ENCODE results near the gene ST6GALNAC3.

ST6GALNAC3 gene

GRCh38 chr1:76543495-76543894 lies 468.9 kb downstream of the ST6GALNAC3 start:
- Histone ChIP-seq H3K36me3 (ENCODE audit: insufficient read depth, low read depth, low read length) (no peaks in the 10 kb centered on the region), H3K4me3 (ENCODE audit: low read length) (no peak overlapping the region), H3K27me3 (ENCODE audit: insufficient read depth, low read length) (no peaks in the 10 kb centered on the region), H3K4me1 (ENCODE audit: insufficient read depth, low read length) (peaks cover 8% of the 10 kb centered on the region), H3K9ac (ENCODE audit: low read depth, low read length) (no peak overlapping the region), H3K27ac (ENCODE audit: low read length) (no peak overlapping the region), H3K9me3 (ENCODE audit: insufficient read depth, low read depth, low read length) (no peaks in the 10 kb centered on the region)

DNA sequence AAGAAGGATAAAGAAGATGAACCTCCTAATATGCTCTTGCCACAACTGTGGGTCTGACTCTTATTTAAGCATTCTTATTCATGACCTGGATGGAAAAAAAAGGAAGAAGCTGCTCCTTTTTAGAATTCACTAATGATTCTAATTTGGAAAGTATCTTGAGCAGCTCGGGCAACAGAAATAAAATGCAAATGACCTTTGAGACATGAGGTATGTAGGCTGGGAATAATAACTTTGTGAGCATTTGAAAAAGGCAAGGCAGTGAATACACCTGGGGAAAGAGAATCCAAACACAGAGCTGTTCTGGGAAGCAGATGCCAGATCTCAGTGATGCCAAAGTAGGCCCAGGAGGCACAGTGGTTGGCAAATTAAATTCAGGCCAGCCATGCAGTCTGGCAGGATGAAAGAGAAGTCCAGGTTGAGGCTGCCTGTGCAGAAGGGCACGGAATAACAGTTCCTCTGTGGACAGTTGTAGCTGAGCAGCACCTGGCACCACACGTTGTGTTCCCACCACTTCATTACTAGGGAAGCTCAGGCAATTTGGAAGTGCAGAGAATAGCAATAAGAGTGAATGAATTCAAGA lies 471.9 kb downstream of the ST6GALNAC3 start:
- Histone ChIP-seq H3K9ac (ENCODE audit: low read depth, low read length) (no peak overlapping the region), H3K27ac (ENCODE audit: low read length) (no peak overlapping the region), H3K9me3 (ENCODE audit: insufficient read depth, low read depth, low read length) (no peaks in the 10 kb centered on the region)

GRCh38 chr1:76547916-76548315 lies 473.4 kb downstream of the ST6GALNAC3 start:
- no peaks in the 10 kb centered on the region for H3K9me3 ChIP-seq (ENCODE audit: insufficient read depth, low read depth, low read length)
- H3K36me3 ChIP-seq (ENCODE audit: insufficient read depth, low read depth, low read length), result no peaks in the 10 kb centered on the region
- H3K27me3 ChIP-seq (ENCODE audit: insufficient read depth, low read length), result no peaks in the 10 kb centered on the region
- H3K27ac ChIP-seq (ENCODE audit: low read length), result no peak overlapping the region
- H3K4me3 ChIP-seq (ENCODE audit: low read length), result no peak overlapping the region
- no peak overlapping the region for H3K9ac ChIP-seq (ENCODE audit: low read depth, low read length)
- H3K4me1 ChIP-seq (ENCODE audit: insufficient read depth, low read length), result no peaks in the 10 kb centered on the region

More for the DNA sequence above, 471.9 kb downstream of the ST6GALNAC3 start:
- Histone ChIP-seq H3K4me3 (ENCODE audit: low read length) (no peak overlapping the region), H3K27me3 (ENCODE audit: insufficient read depth, low read length) (no peaks in the 10 kb centered on the region), H3K4me1 (ENCODE audit: insufficient read depth, low read length) (no peaks in the 10 kb centered on the region; the same call in 1 of the 2 replicates), H3K36me3 (ENCODE audit: insufficient read depth, low read depth, low read length) (no peaks in the 10 kb centered on the region)

GRCh38 chr1:76548513-76549100 lies 474.1 kb downstream of the ST6GALNAC3 start:
- Histone ChIP-seq H3K27ac (ENCODE audit: low read length) (no peak overlapping the region), H3K36me3 (ENCODE audit: insufficient read depth, low read depth, low read length) (no peaks in the 10 kb centered on the region), H3K9ac (ENCODE audit: low read depth, low read length) (no peak overlapping the region), H3K27me3 (ENCODE audit: insufficient read depth, low read length) (no peaks in the 10 kb centered on the region), H3K4me3 (ENCODE audit: low read length) (no peak overlapping the region), H3K4me1 (ENCODE audit: insufficient read depth, low read length) (no peaks in the 10 kb centered on the region), H3K9me3 (ENCODE audit: insufficient read depth, low read depth, low read length) (no peaks in the 10 kb centered on the region)

DNA sequence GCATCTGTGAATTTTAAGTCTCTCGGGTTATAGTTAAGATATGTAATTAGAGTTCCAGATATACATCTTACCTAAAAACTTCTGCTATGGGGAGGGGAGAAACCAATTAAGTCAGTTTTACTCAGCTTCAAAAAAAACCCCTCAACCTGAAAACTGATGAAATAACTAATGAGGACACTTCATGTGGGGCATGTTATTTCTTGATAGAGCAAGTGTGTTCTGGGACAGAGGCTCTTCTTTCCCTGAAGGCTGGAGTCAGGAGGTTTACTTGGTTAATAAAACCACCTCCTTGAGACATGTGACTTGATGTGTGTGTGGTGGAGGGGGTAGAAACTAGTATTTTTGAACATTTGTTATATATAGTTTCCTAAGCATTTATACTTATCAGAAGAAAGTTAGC lies 479.7 kb downstream of the ST6GALNAC3 start:
- H3K9me3 ChIP-seq (ENCODE audit: insufficient read depth, low read depth, low read length), result no peaks in the 10 kb centered on the region
- no peaks in the 10 kb centered on the region for H3K4me1 ChIP-seq (ENCODE audit: insufficient read depth, low read length)
- H3K9ac ChIP-seq (ENCODE audit: low read depth, low read length), result no peak overlapping the region
- H3K27ac ChIP-seq (ENCODE audit: low read length), result no peak overlapping the region
- H3K4me3 ChIP-seq (ENCODE audit: low read length), result no peak overlapping the region
- H3K36me3 ChIP-seq (ENCODE audit: insufficient read depth, low read depth, low read length), result no peaks in the 10 kb centered on the region
- H3K27me3 ChIP-seq (ENCODE audit: insufficient read depth, low read length), result no peaks in the 10 kb centered on the region

GRCh38 chr1:76562292-76562691 lies 487.7 kb downstream of the ST6GALNAC3 start:
- Histone ChIP-seq H3K9me3 (ENCODE audit: insufficient read depth, low read depth, low read length) (no peaks in the 10 kb centered on the region), H3K36me3 (ENCODE audit: insufficient read depth, low read depth, low read length) (no peaks in the 10 kb centered on the region), H3K27ac (ENCODE audit: low read length) (no peak overlapping the region), H3K4me3 (ENCODE audit: low read length) (no peak overlapping the region), H3K4me1 (ENCODE audit: insufficient read depth, low read length) (no peaks in the 10 kb centered on the region; the same call in 1 of the 2 replicates), H3K9ac (ENCODE audit: low read depth, low read length) (no peak overlapping the region), H3K27me3 (ENCODE audit: insufficient read depth, low read length) (no peaks in the 10 kb centered on the region)

GRCh38 chr1:76568573-76569238 lies 494.2 kb downstream of the ST6GALNAC3 start:
- Histone ChIP-seq H3K9me3 (ENCODE audit: insufficient read depth, low read depth, low read length) (no peaks in the 10 kb centered on the region), H3K9ac (ENCODE audit: low read depth, low read length) (no peak overlapping the region), H3K4me1 (ENCODE audit: insufficient read depth, low read length) (no peaks in the 10 kb centered on the region; the same call in 1 of the 2 replicates), H3K27me3 (ENCODE audit: insufficient read depth, low read length) (no peaks in the 10 kb centered on the region), H3K4me3 (ENCODE audit: low read length) (no peak overlapping the region), H3K36me3 (ENCODE audit: insufficient read depth, low read depth, low read length) (no peaks in the 10 kb centered on the region), H3K27ac (ENCODE audit: low read length) (no peak overlapping the region)

GRCh38 chr1:76571248-76571647 lies 496.7 kb downstream of the ST6GALNAC3 start:
- no peaks in the 10 kb centered on the region for H3K36me3 ChIP-seq (ENCODE audit: insufficient read depth, low read depth, low read length)
- no peaks in the 10 kb centered on the region; the same call in 1 of the 2 replicates for H3K4me1 ChIP-seq (ENCODE audit: insufficient read depth, low read length)
- H3K27me3 ChIP-seq (ENCODE audit: insufficient read depth, low read length), result no peaks in the 10 kb centered on the region
- H3K4me3 ChIP-seq (ENCODE audit: low read length), result no peak overlapping the region
- H3K9ac ChIP-seq (ENCODE audit: low read depth, low read length), result no peak overlapping the region
- no peak overlapping the region for H3K27ac ChIP-seq (ENCODE audit: low read length)
- no peaks in the 10 kb centered on the region for H3K9me3 ChIP-seq (ENCODE audit: insufficient read depth, low read depth, low read length)

DNA sequence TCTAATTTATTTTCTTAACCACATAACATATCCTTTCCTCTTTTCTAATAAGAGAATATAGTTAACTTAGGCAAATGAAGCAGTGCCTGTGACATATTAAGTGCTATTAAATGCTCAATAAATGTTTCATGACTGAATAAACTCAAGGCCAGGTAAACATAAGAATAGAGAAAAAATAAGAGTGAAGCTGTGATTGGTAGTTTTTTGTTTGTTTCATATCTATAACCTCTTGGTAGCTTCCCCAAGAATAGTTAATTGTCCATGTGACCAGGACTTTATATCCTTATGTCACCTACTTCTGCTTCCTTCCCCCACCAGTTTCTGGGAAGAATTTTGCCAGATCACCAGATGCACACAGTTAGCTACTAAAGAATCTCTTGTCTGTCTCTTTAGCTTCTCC lies 497.7 kb downstream of the ST6GALNAC3 start:
- peaks cover 7% of the 10 kb centered on the region; the same call in 1 of the 2 replicates for H3K4me1 ChIP-seq (ENCODE audit: insufficient read depth, low read length)
- no peak overlapping the region for H3K27ac ChIP-seq (ENCODE audit: low read length)
- no peak overlapping the region for H3K9ac ChIP-seq (ENCODE audit: low read depth, low read length)
- no peak overlapping the region for H3K4me3 ChIP-seq (ENCODE audit: low read length)
- H3K36me3 ChIP-seq (ENCODE audit: insufficient read depth, low read depth, low read length), result no peaks in the 10 kb centered on the region
- no peaks in the 10 kb centered on the region for H3K27me3 ChIP-seq (ENCODE audit: insufficient read depth, low read length)
- no peaks in the 10 kb centered on the region for H3K9me3 ChIP-seq (ENCODE audit: insufficient read depth, low read depth, low read length)

- Histone ChIP-seq H3K9me3 (ENCODE audit: insufficient read depth, low read depth, low read length) (no peaks in the 10 kb centered on the region), H3K27me3 (ENCODE audit: insufficient read depth, low read length) (no peaks in the 10 kb centered on the region), H3K4me1 (ENCODE audit: insufficient read depth, low read length) (peaks cover 19% of the 10 kb centered on the region; the same call in 1 of the 2 replicates), H3K36me3 (ENCODE audit: insufficient read depth, low read depth, low read length) (no peaks in the 10 kb centered on the region), H3K4me3 (ENCODE audit: low read length) (no peak overlapping the region), H3K27ac (ENCODE audit: low read length) (no peak overlapping the region), H3K9ac (ENCODE audit: low read depth, low read length) (no peak overlapping the region)
Observed at GRCh38 chr1:76576876-76577524, 502.5 kb downstream of the ST6GALNAC3 start.

GRCh38 chr1:76577525-76578185 lies 503.1 kb downstream of the ST6GALNAC3 start:
- Histone ChIP-seq H3K4me1 (ENCODE audit: insufficient read depth, low read length) (peaks cover 25% of the 10 kb centered on the region; the same call in 1 of the 2 replicates), H3K36me3 (ENCODE audit: insufficient read depth, low read depth, low read length) (no peaks in the 10 kb centered on the region), H3K9ac (ENCODE audit: low read depth, low read length) (no peak overlapping the region), H3K27ac (ENCODE audit: low read length) (no peak overlapping the region), H3K9me3 (ENCODE audit: insufficient read depth, low read depth, low read length) (no peaks in the 10 kb centered on the region), H3K27me3 (ENCODE audit: insufficient read depth, low read length) (no peaks in the 10 kb centered on the region), H3K4me3 (ENCODE audit: low read length) (no peak overlapping the region)
